Measurements from ENCODE around the gene ACTL8. TPM values are rescaled to one million over a fixed set of nuclear protein-coding genes. Genes with fewer than 3 reads are reported as not detected.

The ACTL8 gene
- polyA plus RNA-seq, 1 donor (not counting 4 experiments of a cell fraction or from before 2014, with no cell fraction given) = not detected

- H3K4me3 ChIP-seq (ENCODE audit: control insufficient read depth in 2 of 3, extremely low read depth in 1 of 3, insufficient read depth in 2 of 3, low read depth in 1 of 3, low read length in 3 of 3) = no peak overlapping the region
- no peaks in the 10 kb centered on the region for H3K9me3 ChIP-seq (ENCODE audit: control insufficient read depth, low read depth, low read length)
- H3K9me1 ChIP-seq (ENCODE audit: control insufficient read depth, extremely low read depth, insufficient read depth, low read length) = no peaks in the 10 kb centered on the region
- H3K27me3 ChIP-seq (ENCODE audit: control insufficient read depth, extremely low read depth, insufficient read depth, low read length) = no peaks in the 10 kb centered on the region
- H3K27ac ChIP-seq (ENCODE audit: control insufficient read depth, insufficient read depth, low read length) = no peak overlapping the region
- no peak overlapping the region for H3K4me2 ChIP-seq (ENCODE audit: control insufficient read depth, extremely low read depth, insufficient read depth, low read depth, low read length)
- H2AFZ ChIP-seq (ENCODE audit: control insufficient read depth, low read length) = no peak overlapping the region
- no peaks in the 10 kb centered on the region for H3K79me2 ChIP-seq (ENCODE audit: control insufficient read depth, insufficient read depth, low read length)
- DNase-seq (ENCODE audit: low read depth, low spot score) = no peak
- H3K36me3 ChIP-seq (ENCODE audit: control insufficient read depth in 2 of 2, extremely low read depth in 1 of 2, insufficient read depth in 2 of 2, low read length in 2 of 2) = no peaks in the 10 kb centered on the region
- TF ChIP-seq CTCF (optimal IDR thresholded peaks at IDR 0.05 in 1 of 3, IDR thresholded peaks at IDR 0.05 in 1 of 3, conservative IDR thresholded peaks at IDR 0.05 in 1 of 3; ENCODE audit: extremely low read depth in 1 of 3, insufficient read depth in 2 of 3, low read length in 3 of 3) (no peak), EZH2 (IDR thresholded peaks at IDR 0.05; ENCODE audit: low read length) (no peak)
- no peak for FAIRE-seq
- no peaks in the 10 kb centered on the region for H4K20me1 ChIP-seq (ENCODE audit: control insufficient read depth, extremely low read depth, insufficient read depth, low read length)
- H3K4me1 ChIP-seq (ENCODE audit: control insufficient read depth, extremely low read depth, insufficient read depth, low read length) = no peaks in the 10 kb centered on the region
- dilution Hi-C loops (cut with MboI; ENCODE audit: extremely low pct_ligation_motif_present, low sequenced_read_pairs) = no loop called here
- no peak overlapping the region for H3K9ac ChIP-seq (ENCODE audit: control insufficient read depth, extremely low read depth, insufficient read depth, low read length)
These were observed 35.3 kb upstream of the ACTL8 start for GRCh38 chr1:17719874-17720273.

- Histone ChIP-seq H3K9me1 (ENCODE audit: control insufficient read depth, extremely low read depth, insufficient read depth, low read length) (no peaks in the 10 kb centered on the region), H3K4me3 (ENCODE audit: control insufficient read depth in 2 of 3, extremely low read depth in 1 of 3, insufficient read depth in 2 of 3, low read depth in 1 of 3, low read length in 3 of 3) (no peak overlapping the region), H3K4me1 (ENCODE audit: control insufficient read depth, extremely low read depth, insufficient read depth, low read length) (no peaks in the 10 kb centered on the region), H3K27ac (ENCODE audit: control insufficient read depth, insufficient read depth, low read length) (no peak overlapping the region), H2AFZ (ENCODE audit: control insufficient read depth, low read length) (no peak overlapping the region), H3K9me3 (ENCODE audit: control insufficient read depth, low read depth, low read length) (no peaks in the 10 kb centered on the region), H3K9ac (ENCODE audit: control insufficient read depth, extremely low read depth, insufficient read depth, low read length) (no peak overlapping the region), H3K79me2 (ENCODE audit: control insufficient read depth, insufficient read depth, low read length) (no peaks in the 10 kb centered on the region), H4K20me1 (ENCODE audit: control insufficient read depth, extremely low read depth, insufficient read depth, low read length) (no peaks in the 10 kb centered on the region), H3K4me2 (ENCODE audit: control insufficient read depth, extremely low read depth, insufficient read depth, low read depth, low read length) (no peak overlapping the region), H3K27me3 (ENCODE audit: control insufficient read depth, extremely low read depth, insufficient read depth, low read length) (no peaks in the 10 kb centered on the region), H3K36me3 (ENCODE audit: control insufficient read depth in 2 of 2, extremely low read depth in 1 of 2, insufficient read depth in 2 of 2, low read length in 2 of 2) (no peaks in the 10 kb centered on the region)
- FAIRE-seq = no peak
- DNase-seq (ENCODE audit: low read depth, low spot score) = no peak
- dilution Hi-C loops (cut with MboI; ENCODE audit: extremely low pct_ligation_motif_present, low sequenced_read_pairs) = no loop called here
- TF ChIP-seq EZH2 (IDR thresholded peaks at IDR 0.05; ENCODE audit: low read length) (no peak), CTCF (optimal IDR thresholded peaks at IDR 0.05 in 1 of 3, IDR thresholded peaks at IDR 0.05 in 1 of 3, conservative IDR thresholded peaks at IDR 0.05 in 1 of 3; ENCODE audit: extremely low read depth in 1 of 3, insufficient read depth in 2 of 3, low read length in 3 of 3) (no peak)
These were observed 33.7 kb upstream of the ACTL8 start for GRCh38 chr1:17721444-17721843.

All from keratinocyte (primary cell).